HepG2 (cell line): ENCODE measurements around the gene IP6K3. TPM values are rescaled to one million over a fixed set of nuclear protein-coding genes. Genes with fewer than 3 reads are reported as not detected.
A peak's percentile ranks its signal among the peaks of the same experiment; 100 is the strongest.

Source experiments
- ATF2 ChIP-seq: sonication (generic); formaldehyde crosslinking; IDR thresholded peaks from 2 replicates; pipeline ENCODE4 v1.4.0; 2020; ENCODE audit warnings: missing genetic modification reagents
- BHLHE40 ChIP-seq: IDR thresholded peaks from 2 replicates; pipeline ENCODE4 v1.6.1; 2011; ENCODE audit warnings: low read length, improper control_type of control experiment
- FOXK1 ChIP-seq: sonication (generic); formaldehyde crosslinking; IDR thresholded peaks from 2 replicates; pipeline ENCODE4 v1.4.0; 2020; ENCODE audit warnings: low read depth, missing genetic modification reagents, borderline replicate concordance
- HDAC2 ChIP-seq: sonication (generic); formaldehyde crosslinking; IDR thresholded peaks from 2 replicates; pipeline ENCODE4 v1.4.0; 2020; ENCODE audit warnings: missing genetic modification reagents
- HMG20B ChIP-seq: conservative IDR thresholded peaks from 2 replicates; pipeline ENCODE4 v1.6.1; 2016; ENCODE audit warnings: missing genetic modification reagents, missing compliant biosample characterization
- HNRNPUL1 ChIP-seq: fragments of 200-400 bp; formaldehyde crosslinking; IDR thresholded peaks from 2 replicates; pipeline ENCODE4 v1.6.1; 2017; ENCODE audit warnings: low read depth, mild to moderate bottlenecking, low read length, moderate library complexity
- KLF13 ChIP-seq: sonication (generic); formaldehyde crosslinking; IDR thresholded peaks from 2 replicates; pipeline ENCODE4 v1.4.0; 2020; ENCODE audit warnings: mild to moderate bottlenecking, missing genetic modification reagents
- MAZ ChIP-seq, 2 experiments: sonication (generic) in 1 of 2; formaldehyde crosslinking in 1 of 2; IDR thresholded peaks; 2 replicates each; pipeline versions ENCODE4 v1.5.0 to v1.6.1; 2012 to 2020; ENCODE audit warnings: low read depth in 2 of 2, mild to moderate bottlenecking in 2 of 2, borderline replicate concordance in 1 of 2, improper control_type of control experiment in 1 of 2, low read length in 1 of 2, missing genetic modification reagents in 1 of 2, moderate library complexity in 1 of 2
- MIER3 ChIP-seq: IDR thresholded peaks from 2 replicates; pipeline ENCODE4 v1.6.1; 2016; ENCODE audit warnings: missing compliant biosample characterization, borderline replicate concordance
- MZF1 ChIP-seq: sonication (generic); formaldehyde crosslinking; IDR thresholded peaks from 2 replicates; pipeline ENCODE4 v1.8.1; 2023; ENCODE audit warnings: mild to moderate bottlenecking, missing genetic modification reagents, borderline replicate concordance
- NCOA2 ChIP-seq: sonication (generic); formaldehyde crosslinking; IDR thresholded peaks from 2 replicates; pipeline ENCODE4 v1.8.0; 2022; ENCODE audit warnings: inconsistent platforms
- NFE2L1 ChIP-seq: sonication (generic); formaldehyde crosslinking; IDR thresholded peaks from 2 replicates; pipeline ENCODE4 v1.4.0; 2020; ENCODE audit warnings: missing genetic modification reagents, mild to moderate bottlenecking, borderline replicate concordance
- PHF20 ChIP-seq: sonication (generic); formaldehyde crosslinking; IDR thresholded peaks from 2 replicates; pipeline ENCODE4 v1.5.0; 2020; ENCODE audit warnings: mild to moderate bottlenecking, missing genetic modification reagents
- PRPF4 ChIP-seq: fragments of 200-400 bp; formaldehyde crosslinking; IDR thresholded peaks from 2 replicates; pipeline ENCODE4 v1.6.1; 2016; ENCODE audit warnings: low read length, low read depth; ENCODE audit not compliant: poor library complexity, severe bottlenecking
- SSRP1 ChIP-seq: IDR thresholded peaks from 2 replicates; pipeline ENCODE4 v1.6.1; 2016; ENCODE audit warnings: control low read depth
- ZBTB7B ChIP-seq: sonication (generic); formaldehyde crosslinking; IDR thresholded peaks from 2 replicates; pipeline ENCODE4 v1.4.0; 2020; ENCODE audit warnings: missing genetic modification reagents
- ZFP91 ChIP-seq: sonication (generic); formaldehyde crosslinking; IDR thresholded peaks from 2 replicates; pipeline ENCODE4 v1.9.0; 2022; ENCODE audit warnings: missing genetic modification reagents, mild to moderate bottlenecking, borderline replicate concordance
- ZNF260 ChIP-seq: sonication (generic); formaldehyde crosslinking; IDR thresholded peaks from 2 replicates; pipeline ENCODE4 v1.4.0; 2020; ENCODE audit warnings: missing genetic modification reagents, low read depth, mild to moderate bottlenecking, borderline replicate concordance
- ZSCAN25 ChIP-seq: sonication (generic); formaldehyde crosslinking; IDR thresholded peaks from 2 replicates; pipeline ENCODE4 v1.8.0; 2022; ENCODE audit warnings: mild to moderate bottlenecking, missing genetic modification reagents
- polyA plus RNA-seq, 8 experiments: library from polyadenylated mRNA; depleted of rRNA in 3 of 8; stranded (reverse) in 7 of 8; unstranded in 1 of 8; fragments of >200 nt; fragmentation: Illumina TruSeq in 4 of 8; extraction: Trizol in 4 of 8; gene quantifications; 2 replicates each; pipeline versions ENCODE4 v1.2.1 to v1.2.3, GENCODE V29; 2011 to 2016; ENCODE audit warnings: low read depth in 4 of 8, missing spikeins in 1 of 8, mixed read lengths in 1 of 8; ENCODE audit not compliant: insufficient read depth in 1 of 8
- total RNA-seq, 5 experiments: library from RNA; depleted of rRNA; stranded (reverse); fragments of >200 nt; fragmentation: Illumina TruSeq; extraction: Trizol; gene quantifications; 2 replicates each; pipeline ENCODE4 v1.2.3, GENCODE V29; 2016; ENCODE audit warnings: low read depth in 1 of 5
- TF ChIP-seq, protein P1 (sequence below): sonication (generic); formaldehyde crosslinking; IDR thresholded peaks from 2 replicates; pipeline ENCODE4 v1.4.0; 2020; ENCODE audit warnings: missing genetic modification reagents, borderline replicate concordance
- TF ChIP-seq, protein P2 (sequence below): sonication (generic); formaldehyde crosslinking; IDR thresholded peaks from 2 replicates; pipeline ENCODE4 v1.8.1; 2023; ENCODE audit warnings: mild to moderate bottlenecking, missing genetic modification reagents
- TF ChIP-seq, protein P3 (sequence below): IDR thresholded peaks from 2 replicates; pipeline ENCODE4 v1.6.1; 2012; ENCODE audit warnings: inconsistent platforms

IP6K3 gene
- total and polyA plus RNA-seq, 2 of the 13 experiments (the other 11 are each of a cell fraction or from before 2014, with no cell fraction given), result 0.11 to 0.18 TPM

DNA sequence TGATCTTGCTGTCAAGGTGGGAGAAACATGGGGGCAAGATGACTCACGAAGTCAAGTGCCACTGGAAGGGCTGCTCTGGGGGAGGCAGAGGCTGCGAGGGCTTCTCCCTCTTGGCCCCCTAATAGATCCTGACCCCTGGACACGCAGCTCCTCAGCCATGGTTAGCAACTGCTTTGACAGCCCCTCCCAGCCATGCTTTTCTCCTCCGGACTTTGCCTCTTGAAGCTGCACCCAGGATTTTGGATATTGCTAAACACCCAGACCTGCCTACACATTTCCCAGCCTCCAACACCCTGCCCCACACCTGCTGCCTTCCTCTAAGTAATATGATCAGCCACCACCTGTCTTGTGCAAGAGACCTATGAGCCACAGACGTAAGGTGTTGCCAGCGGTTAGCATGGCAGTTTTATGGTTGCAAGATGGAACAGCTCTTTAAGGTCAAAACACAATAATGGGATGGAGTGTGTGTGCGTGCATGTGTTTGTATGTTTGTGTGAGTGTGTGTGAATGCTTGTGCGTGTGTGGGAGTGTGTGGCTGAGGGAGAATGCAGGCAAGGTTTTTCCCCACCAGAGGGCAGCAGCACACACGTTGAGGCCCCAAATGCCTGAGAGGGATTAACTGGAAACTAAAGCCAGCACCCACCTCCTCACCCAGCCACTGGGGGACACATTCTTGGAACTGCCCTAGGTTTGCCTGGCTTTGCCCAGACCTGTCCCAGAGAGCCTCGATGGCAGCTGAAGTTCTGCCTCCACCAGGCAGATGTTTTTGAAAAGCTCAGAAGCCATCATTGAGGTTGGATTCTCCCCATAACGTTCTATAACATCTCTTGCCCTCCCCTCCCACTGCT lies 2.5 kb downstream of the IP6K3 start (continued):
- TF ChIP-seq, protein P1, sequence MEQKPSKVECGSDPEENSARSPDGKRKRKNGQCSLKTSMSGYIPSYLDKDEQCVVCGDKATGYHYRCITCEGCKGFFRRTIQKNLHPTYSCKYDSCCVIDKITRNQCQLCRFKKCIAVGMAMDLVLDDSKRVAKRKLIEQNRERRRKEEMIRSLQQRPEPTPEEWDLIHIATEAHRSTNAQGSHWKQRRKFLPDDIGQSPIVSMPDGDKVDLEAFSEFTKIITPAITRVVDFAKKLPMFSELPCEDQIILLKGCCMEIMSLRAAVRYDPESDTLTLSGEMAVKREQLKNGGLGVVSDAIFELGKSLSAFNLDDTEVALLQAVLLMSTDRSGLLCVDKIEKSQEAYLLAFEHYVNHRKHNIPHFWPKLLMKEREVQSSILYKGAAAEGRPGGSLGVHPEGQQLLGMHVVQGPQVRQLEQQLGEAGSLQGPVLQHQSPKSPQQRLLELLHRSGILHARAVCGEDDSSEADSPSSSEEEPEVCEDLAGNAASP (CRISPR knock-in tag), result peak; percentile 64; the same call in 1 of the 2 replicates
- 0 out of 2 replicates have a peak, but pooled peaks have one; percentile 16 for TF ChIP-seq NCOA2
- TF ChIP-seq BHLHE40, result 0 out of 2 replicates have a peak, but pooled peaks have one; percentile 5
- no peak for TF ChIP-seq HNRNPUL1
- no peak for TF ChIP-seq MZF1 (CRISPR knock-in tag)
- 0 out of 2 replicates have a peak, but pooled peaks have one; percentile 46 for TF ChIP-seq FOXK1 (CRISPR knock-in tag)
- TF ChIP-seq ZSCAN25 (CRISPR knock-in tag), result peak; percentile 65; the same call in 1 of the 2 replicates
- TF ChIP-seq NFE2L1, result no peak
- peak; percentile 60 for TF ChIP-seq ZFP91 (CRISPR knock-in tag)
- no peak for TF ChIP-seq KLF13 (CRISPR knock-in tag)
- peak; percentile 30; the same call in 1 of the 2 replicates for TF ChIP-seq HDAC2 (CRISPR knock-in tag)
- TF ChIP-seq PHF20 (CRISPR knock-in tag), result no peak
- peak; percentile 81; the same call in 1 of the 2 replicates for TF ChIP-seq ZBTB7B (CRISPR knock-in tag)
- TF ChIP-seq MAZ (IDR thresholded peaks at IDR 0.05; ENCODE audit: borderline replicate concordance, low read depth, low read length), result no peak
- no peak; the same call in 1 of the 2 replicates for TF ChIP-seq MAZ (CRISPR knock-in tag; IDR thresholded peaks at IDR 0.05; ENCODE audit: low read depth)
- TF ChIP-seq, protein P2, sequence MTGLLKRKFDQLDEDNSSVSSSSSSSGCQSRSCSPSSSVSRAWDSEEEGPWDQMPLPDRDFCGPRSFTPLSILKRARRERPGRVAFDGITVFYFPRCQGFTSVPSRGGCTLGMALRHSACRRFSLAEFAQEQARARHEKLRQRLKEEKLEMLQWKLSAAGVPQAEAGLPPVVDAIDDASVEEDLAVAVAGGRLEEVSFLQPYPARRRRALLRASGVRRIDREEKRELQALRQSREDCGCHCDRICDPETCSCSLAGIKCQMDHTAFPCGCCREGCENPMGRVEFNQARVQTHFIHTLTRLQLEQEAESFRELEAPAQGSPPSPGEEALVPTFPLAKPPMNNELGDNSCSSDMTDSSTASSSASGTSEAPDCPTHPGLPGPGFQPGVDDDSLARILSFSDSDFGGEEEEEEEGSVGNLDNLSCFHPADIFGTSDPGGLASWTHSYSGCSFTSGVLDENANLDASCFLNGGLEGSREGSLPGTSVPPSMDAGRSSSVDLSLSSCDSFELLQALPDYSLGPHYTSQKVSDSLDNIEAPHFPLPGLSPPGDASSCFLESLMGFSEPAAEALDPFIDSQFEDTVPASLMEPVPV (CRISPR knock-in tag), result peak; percentile 34; the same call in 1 of the 2 replicates
- no peak for TF ChIP-seq ZNF260 (CRISPR knock-in tag)
- peak; percentile 79; the same call in 1 of the 2 replicates for TF ChIP-seq SSRP1 (CRISPR knock-in tag)
- 0 out of 2 replicates have a peak, but pooled peaks have one; percentile 21 for TF ChIP-seq MIER3
- no peak for TF ChIP-seq HMG20B (CRISPR knock-in tag)
- TF ChIP-seq, protein P3, sequence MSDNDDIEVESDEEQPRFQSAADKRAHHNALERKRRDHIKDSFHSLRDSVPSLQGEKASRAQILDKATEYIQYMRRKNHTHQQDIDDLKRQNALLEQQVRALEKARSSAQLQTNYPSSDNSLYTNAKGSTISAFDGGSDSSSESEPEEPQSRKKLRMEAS, result peak; percentile 34; the same call in 1 of the 2 replicates
- 0 out of 2 replicates have a peak, but pooled peaks have one; percentile 27 for TF ChIP-seq ATF2
- no peak for TF ChIP-seq PRPF4
